D341Med (cell line): ENCODE results near the gene CREB3L4.
"Not testable (repeated sequence)": the region's sequence is repeated elsewhere in the genome, so short reads cannot be mapped to it uniquely, and the experiment has no call there.

Source experiments
- DNase-seq: peaks from one replicate; pipeline ENCODE4 v3.0.0; 2012; ENCODE audit warnings: low spot score

Gene CREB3L4

DNA sequence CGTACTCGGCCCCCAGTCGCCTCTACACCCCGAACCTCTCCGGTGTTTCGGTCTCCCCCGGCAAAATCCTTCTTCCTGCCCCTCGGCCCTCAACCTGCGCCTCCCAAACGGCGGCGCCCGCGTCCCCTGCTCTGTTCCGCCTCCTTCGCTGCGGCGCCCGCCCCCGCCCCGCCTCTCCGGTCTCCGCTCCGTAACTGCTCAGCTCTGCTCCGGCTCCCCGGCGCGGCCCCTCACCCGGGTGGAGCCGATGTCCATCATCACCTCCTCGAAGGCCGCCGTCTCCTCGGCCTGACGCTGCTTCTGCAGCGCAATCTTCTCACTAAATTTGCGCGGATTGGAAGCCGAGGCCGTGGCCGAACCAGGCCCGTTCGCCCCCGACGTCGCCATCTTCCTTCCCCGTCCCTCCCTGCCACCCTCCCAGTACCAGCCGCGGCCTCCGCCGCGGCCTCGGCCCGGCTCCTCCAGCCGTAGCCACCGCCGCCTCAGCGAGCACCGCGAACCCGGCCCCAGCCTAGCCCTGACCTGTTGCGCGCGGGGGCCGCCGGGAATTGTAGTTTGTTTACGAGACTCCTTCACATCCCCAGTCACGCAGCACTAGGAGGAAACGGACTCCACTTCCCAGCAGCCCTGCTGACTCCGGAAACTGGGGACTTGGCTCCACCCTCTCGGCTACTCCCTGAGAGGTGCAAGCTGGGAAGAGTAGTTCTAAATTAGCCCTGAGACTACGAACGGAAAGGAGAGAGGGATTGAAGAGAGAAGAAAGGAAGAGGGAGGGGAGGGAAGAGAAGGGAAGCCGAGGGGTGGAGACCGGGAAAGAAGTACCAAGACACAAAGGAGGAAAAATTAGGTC, 9.4 kb upstream of the CREB3L4 start, which contains the start of gene CRTC2:
Gene CRTC2, minus strand, starts transcription at position 502 of the 850 bp plus-strand sequence. Its CDS starts 115 bp downstream, at position 387.
- peak; percentile 97 for DNase-seq

DNA sequence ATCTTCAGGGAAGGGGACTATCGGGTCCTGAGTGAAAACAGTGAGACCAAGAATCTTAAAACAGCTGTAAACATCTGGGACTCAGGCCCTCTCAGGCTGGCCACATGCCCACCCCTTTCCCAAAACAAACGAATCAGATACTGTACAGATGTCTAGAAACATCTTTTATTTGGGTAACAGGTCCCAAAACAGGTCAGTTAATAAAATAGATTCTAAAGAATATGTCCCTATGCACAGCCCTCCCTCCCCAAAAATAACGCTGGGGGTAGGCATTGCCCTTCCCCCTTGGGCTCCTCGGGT, 8.8 kb upstream of the CREB3L4 start:
- DNase-seq: no peak

DNA sequence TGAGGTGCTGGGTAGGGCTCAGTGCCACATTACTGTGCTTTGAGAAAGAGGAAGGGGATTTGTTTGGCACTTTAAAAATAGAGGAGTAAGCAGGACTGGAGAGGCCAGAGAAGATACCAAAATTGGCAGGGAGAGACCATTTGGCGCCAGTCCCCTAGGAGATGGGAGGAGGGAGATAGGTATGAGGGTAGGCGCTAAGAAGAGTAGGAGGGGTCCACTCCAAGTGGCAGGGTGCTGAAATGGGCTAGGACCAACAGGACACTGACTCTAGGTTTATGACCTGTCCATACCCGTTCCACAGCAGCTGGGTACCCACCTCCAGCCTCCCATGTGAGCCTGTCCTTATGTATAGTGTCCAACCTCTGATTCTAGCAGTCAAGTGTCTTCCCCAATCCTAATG, 8.2 kb upstream of the CREB3L4 start:
- DNase-seq: no peak

DNA sequence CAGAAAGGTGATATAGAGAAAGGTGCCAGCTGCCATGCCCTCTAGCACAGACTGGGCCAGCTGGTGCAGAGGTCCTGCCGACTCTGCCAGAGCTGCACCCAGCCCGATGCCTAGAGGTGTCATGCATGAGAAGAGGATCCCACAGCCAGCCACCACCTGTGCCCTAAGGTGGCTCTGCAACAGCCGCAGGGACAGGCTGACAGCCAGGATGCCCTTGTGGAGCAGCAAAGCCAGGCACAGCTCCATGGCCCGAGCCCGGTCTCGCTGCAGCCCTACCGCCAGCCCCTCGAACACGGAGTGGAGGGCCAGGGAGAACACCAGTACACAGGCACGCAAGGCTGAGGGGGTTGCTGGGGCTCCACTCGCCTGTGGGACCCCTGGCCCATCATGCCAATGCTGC, 7.5 kb upstream of the CREB3L4 start:
- no peak for DNase-seq

DNA sequence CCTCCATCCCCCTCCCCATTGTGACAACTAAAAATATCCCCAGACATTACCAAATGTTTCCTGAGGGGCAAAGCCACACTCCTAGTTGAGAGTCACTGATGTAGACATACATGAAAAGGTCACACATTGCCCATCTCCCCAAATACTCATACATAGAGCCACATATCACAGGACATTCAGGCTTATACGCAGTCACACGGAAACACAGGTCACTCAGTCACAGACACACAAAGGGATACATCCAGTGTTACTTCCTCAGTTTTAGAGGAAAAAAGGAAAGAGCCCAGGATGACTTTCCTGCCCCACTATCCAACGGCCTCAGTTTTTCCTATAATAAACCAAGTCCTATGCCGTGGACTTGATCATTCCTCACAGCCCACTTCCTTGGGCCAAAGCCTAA, 6.3 kb upstream of the CREB3L4 start:
- DNase-seq: no peak

DNA sequence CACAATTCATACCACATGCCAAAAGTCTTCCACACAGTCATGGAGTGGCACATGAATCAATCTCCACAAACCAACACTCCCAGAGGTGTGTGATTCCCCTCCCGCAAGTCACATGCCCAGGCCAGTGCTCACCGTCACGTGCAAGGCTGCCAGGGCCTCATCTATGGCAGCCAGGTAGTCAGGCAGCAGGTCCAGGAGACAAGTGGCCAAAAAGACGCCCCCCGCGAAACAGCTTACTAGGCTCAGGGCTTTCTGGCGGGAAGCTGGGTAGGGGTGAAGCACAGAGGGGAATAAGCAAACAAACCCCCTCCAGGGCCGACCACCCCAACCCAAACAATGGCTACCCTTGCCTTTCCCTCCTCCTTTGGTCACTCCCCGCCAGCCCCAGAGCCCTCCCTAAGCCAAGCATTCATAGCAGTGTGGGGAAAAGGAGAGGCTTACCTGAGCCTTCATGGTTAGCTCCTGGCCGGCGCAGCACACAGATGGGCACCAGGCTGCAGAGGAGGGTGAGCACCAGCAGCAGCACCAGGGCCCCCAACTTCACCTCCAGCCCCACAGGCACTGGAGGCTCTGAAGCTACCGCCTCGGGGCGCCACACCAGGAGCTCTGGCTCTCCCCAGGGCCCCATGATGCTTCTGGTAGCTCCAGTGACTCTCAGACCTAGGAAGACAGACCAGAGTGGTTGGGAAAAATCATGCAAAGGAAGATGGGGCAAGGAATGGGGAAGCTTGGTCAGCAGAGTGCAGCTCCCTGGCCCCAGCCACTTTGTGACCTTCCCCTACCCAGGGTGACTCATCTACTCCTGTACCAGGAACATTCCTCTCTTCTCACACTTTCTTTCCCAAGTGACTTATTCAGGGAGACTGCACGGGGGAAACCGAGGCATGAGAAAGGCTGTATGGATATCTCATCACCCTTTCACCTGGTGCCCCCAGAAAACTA, 5.3 kb upstream of the CREB3L4 start:
- no peak for DNase-seq

DNA sequence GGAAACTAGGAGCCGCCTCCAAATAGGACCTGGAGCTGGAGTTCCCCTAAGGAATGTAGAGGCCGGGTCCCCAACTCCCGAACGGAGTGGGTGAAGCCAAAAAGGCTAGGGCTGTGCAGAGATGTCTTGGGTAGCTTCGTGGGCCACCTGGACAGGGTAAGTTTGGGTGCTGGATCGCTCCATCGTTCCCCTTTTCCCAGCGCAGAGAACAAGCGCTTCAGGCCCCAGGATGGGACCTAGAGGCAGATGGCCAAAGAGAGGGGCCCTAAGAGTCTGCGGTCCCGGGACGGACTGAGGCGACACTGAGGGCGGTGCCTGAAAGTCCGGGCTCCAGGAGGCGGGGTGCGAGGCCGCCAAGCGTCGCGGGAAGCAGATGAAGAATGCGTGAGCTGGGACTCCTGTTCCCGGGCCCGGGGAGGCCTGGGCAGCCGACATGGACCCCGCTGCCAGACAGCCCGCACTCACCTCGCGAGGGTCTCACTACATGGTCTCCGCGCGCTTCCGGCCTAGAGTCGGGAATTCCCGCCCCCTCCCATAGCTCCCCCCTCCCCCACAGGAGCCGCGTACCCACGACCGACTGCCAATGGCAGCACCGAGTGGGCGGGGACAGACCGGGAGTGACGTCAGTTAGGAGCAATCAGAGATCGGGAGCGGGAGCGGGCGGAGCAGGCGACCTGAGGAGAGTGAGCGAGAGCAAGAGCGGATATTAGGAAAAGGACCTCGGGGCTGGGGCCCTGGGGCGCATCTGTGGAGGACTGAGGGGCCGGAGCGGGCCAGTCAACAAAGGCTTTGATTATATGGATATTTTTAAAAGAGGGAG, 4.5 kb upstream of the CREB3L4 start, which contains the start of gene SLC39A1:
Gene SLC39A1, minus strand, starts transcription at position 508 of the 820 bp plus-strand sequence. CDS start 822 bp downstream, outside the sequence.
- DNase-seq: peak; percentile 97

DNA sequence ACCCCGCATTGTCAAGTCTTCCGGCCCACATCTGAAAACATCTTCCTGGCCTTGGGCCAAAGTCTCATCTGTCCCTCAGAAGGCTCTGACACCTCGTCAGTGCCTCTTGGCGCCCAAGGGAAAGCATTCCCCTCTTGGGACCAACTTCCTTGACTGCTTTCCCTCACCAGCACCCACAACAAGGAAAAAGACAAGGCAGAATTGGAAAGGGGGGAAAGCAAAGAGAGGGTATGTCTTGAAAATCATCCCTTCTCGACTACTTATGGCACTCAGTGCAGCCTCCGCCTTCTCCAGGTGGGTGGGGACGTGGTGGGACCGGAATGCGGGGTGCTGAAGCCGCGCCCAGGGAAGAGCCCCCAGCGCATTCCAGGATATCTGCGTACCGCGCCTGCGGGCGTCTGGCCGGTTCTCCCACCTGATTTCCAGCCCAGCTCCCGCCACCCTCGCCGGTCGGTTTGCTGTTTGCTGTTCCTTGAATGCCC, 3.8 kb upstream of the CREB3L4 start:
- peak; percentile 63 for DNase-seq

DNA sequence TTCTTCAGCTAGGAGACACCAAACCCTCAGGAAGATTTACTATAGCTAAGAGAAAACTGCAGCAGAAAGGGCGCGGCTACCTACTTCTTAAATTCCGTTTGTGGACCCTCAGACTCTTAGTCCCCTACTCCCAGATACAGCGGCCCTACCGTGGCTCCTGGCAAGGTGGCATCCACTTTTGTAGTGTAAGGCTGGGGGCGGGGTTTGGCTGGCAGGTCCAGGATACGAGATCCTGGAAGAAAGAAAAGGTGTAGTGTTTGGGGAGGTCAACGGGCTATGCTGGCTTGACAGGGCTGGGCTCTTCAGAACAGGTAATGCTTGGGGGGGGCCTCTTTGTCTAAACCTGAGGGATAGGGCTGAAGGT, 280 bp downstream of the CREB3L4 start:
- no peak for DNase-seq

DNA sequence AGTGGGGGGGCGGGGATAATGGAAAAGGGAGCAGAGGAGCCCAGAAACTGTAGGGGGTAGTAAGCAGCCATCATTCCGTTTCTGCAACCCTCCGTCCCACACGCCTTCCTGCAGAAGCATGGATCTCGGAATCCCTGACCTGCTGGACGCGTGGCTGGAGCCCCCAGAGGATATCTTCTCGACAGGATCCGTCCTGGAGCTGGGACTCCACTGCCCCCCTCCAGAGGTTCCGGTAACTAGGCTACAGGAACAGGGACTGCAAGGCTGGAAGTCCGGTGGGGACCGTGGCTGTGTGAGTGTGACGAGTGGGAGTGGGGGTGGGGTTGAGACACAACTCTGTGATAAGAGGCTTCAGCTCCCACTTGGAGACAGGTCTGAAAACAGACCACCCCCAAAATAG, 706 bp downstream of the CREB3L4 start:
- DNase-seq: no peak

DNA sequence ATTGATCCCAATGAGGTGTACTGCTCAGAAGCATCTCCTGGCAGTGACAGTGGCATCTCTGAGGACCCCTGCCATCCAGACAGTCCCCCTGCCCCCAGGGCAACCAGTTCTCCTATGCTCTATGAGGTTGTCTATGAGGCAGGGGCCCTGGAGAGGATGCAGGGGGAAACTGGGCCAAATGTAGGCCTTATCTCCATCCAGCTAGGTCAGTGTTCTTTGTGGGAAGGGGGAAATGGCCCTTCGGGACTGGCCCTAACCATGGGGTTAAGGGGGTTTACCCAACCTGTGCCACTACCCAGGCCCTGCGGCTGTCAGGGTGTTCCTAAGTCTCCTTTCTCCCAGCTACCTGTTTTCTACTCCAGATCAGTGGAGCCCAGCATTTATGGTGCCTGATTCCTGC, 1.3 kb downstream of the CREB3L4 start:
- no peak for DNase-seq

DNA sequence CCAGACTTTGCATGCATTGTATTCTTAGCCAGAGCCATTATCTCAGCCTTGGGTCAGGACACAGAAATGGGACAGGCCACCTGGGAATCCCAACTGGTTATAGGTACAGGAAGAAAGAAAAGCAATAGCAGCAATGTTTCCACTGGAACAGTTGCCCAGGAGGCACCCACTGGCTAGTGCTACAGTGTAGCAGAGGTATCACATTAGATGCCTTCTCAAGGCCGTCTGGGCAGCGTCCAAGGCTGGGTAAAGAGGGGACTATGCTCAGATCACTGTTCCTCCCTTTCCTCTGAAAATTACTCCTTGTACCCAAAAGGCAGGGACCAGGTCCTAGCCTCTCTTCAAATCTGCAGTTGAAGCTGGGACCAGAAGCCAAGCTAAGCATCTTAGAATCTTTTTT, 2.6 kb downstream of the CREB3L4 start:
- no peak for DNase-seq

DNA sequence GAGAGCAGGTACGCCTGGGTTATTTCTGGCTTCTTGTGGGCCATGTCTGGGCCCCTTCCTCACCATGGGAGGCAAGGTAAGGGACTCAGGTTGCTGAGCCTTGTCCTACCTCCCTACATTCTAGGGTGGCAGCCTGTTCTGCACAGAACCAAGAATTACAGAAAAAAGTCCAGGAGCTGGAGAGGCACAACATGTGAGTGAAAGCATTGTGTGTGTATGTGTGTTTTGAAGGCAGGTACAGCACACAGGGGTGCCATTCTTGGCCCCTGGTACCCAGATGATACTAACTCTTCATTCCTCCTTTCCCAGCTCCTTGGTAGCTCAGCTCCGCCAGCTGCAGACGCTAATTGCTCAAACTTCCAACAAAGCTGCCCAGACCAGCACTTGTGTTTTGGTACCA, 5.4 kb downstream of the CREB3L4 start:
- no peak for DNase-seq

DNA sequence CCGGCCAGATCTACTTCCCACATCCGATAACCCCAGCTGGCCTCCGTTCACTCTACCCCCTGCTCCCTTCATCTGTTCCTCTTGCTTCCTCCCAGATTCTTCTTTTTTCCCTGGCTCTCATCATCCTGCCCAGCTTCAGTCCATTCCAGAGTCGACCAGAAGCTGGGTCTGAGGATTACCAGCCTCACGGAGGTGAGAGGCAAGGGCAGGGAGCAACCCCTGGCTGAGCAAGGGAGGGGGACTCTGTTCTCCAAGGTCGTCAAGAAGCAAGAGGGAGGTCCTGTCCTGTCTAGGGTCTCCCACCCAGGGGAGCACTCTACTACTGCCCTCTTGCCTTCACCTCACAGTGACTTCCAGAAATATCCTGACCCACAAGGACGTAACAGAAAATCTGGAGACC, 5.8 kb downstream of the CREB3L4 start:
- no peak for DNase-seq

DNA sequence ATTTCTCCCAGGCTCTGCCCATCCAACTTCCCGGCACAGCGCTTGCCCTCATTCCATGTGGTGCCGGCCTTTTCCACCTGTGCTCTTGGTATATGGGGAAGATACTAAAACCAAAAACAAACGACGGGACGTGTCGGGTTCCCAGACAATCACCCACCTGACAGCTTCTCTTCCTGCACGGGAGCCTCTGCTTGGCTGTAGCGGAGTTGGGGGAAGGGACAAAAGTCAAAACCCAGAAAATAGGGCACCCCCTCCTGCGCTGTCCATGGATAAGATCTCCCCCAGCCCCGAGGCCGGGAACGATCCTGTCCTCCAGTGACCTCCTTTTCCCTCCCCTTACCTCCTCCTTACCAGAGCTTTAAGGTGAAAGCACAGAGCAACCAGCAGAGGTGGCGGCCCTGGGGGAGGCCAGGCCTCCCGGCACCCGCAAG, 9.1 kb downstream of the CREB3L4 start:
- peak; percentile 47 for DNase-seq

DNA sequence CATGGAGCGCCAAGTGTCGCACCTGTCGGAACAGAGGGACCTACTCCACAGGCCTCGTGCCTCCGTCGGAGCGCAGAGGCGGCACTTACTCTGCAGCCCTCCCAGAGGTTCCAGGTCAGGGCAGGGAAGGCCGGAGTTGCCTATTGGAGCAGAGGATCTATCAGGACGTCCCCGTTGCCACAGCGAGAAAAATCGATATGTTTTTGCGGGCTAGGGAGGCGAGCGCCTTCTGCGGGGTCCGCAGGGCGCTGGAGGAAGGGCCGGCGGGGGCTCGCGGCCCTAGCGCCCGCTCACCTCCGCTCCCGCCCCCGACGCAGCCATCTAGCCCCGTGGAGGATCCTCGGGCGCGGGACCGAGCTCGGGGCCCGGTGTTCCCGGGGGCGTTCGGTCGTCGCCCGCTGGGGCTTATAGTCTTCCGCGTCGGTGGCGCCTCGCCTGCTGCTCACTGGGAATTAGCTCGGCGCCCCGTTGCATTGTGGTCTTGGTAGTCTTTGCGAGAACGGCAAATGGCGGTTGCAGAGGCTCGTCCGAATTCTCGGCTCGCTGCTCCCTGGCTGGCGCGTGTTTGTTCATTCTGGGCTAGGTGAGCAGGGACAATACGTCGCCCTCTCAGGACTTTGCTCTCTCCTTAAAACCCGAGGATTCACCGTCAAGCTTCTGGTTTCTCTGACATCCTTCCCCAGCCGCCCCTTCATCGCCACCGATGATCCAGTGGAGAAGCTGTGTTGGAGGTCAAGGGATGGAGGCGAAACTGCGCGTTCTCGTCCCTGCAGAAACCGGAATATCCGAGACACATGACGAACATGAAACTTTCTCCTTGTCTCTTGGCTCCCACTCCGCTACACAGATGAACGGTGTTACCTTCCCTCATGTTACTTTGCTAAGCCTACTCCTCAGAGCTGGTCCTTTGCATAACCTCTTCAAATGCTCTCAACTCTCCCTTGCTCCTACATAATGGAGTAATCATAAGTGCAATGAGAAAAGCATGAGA, 9.8 kb downstream of the CREB3L4 start, which contains the start of gene JTB:
Gene JTB, minus strand, starts transcription at position 425 of the 991 bp plus-strand sequence. Its CDS starts 422 bp downstream, at position 3.
- peak; percentile 96 for DNase-seq

DNA sequence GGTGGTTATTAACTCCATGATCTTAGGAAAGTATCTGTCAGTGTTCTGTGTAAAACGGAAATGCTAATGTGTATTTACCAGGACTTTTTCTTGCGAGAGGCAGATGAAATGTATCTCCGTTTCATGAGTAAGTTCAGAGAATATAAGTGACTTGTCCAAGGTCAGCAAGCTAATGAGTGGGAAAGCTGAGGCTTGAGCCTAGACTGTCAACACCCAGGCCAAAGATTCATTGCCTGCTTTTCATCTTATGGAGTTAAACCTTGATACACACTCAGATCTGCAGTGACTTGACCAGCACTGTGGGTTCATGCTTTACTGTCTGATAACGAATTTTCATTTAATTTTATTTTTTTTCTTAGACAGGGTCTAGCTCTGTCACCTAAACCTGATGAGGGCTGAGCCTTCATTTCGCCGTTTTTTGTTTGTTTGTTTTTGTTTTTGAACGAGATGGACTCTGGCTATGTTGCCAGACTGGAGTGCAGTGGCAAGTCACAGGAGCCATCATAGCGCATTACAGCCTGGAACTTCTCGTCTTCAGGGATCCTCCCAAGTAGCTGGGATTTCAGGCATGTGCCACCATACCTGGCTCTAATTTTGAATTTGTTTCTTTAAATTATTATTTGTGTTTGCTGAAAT, 10.7 kb downstream of the CREB3L4 start:
- no peak for DNase-seq

DNA sequence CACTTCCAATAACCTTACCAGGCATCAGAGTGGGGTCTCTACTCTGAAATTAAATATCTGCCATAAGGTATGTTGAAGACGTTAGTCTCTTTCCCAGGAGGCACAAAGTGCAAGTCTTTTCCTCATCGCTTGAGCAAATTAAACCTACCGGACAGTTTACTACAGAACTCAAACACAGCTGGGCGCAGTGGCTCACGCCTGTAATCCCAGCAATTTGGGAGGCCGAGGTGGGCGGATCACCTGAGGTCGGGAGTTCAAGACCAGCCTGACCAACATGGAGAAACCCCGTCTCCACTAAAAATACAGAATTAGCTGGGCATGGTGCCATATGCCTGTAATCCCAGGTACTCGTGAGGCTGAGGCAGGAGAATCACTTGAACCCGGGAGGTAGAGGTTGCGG, 11.4 kb downstream of the CREB3L4 start:
- not testable (repeated sequence) for DNase-seq

DNA sequence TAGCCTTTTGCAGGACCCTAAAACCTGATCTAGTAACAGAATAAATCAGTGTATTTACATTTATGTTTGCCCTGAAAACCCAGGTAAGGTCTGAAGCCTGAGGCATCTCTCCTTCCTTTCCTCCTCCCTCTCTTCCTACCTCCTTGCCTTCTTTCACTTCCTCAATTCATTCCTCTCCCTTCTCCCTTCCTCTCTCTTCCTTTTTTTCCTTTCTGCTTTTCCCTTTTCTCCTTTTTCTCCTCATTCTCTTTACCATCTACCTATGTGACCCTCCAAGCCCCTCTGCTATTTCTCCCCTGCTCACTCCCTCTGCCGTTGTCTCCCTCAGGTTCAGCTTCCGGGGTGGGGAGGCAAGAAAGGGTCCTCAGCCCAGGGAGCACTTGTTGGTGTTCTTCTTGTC, 14.0 kb downstream of the CREB3L4 start:
- not testable (repeated sequence) for DNase-seq
